ENCODE results near the gene ZDHHC17. TPM values are rescaled to one million over a fixed set of nuclear protein-coding genes. Genes with fewer than 3 reads are reported as not detected.

ZDHHC17 gene
- total RNA-seq, 1 donor from 2014 or later = 58.8 TPM

DNA sequence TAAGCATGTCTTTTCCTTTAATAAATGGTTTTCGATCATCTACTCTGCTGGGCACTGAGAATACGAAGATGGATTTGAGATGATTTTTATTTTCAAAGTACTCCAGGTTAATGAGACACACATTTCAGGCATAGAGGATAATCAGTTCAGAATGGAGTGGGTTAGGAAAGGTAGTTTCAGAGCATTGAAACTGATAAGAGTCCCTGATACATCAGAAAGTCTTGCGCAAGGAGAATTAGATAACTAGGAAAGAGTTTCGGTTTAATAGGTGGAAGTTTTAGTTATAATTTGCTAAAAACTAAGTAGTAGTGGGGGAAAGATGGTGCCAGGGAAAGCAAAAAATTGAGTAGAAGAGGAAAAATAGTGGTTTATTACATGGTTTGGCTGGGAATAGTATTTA lies 50.1 kb downstream of the ZDHHC17 start:
- H3K4me1 Mint-ChIP-seq = peaks cover 5% of the 10 kb centered on the region
- H3K27me3 Mint-ChIP-seq (ENCODE audit: low read depth) = no peaks in the 10 kb centered on the region
- H3K27ac Mint-ChIP-seq (ENCODE audit: unreplicated experiment) = no peak overlapping the region
- no peak overlapping the region for H3K4me3 Mint-ChIP-seq
- H3K9me3 Mint-ChIP-seq = no peaks in the 10 kb centered on the region
- DNase-seq (ENCODE audit: low read depth, low spot score) = no peak
- H3K36me3 Mint-ChIP-seq (ENCODE audit: low read depth) = peaks cover 3% of the 10 kb centered on the region
- TF ChIP-seq, protein P1, sequence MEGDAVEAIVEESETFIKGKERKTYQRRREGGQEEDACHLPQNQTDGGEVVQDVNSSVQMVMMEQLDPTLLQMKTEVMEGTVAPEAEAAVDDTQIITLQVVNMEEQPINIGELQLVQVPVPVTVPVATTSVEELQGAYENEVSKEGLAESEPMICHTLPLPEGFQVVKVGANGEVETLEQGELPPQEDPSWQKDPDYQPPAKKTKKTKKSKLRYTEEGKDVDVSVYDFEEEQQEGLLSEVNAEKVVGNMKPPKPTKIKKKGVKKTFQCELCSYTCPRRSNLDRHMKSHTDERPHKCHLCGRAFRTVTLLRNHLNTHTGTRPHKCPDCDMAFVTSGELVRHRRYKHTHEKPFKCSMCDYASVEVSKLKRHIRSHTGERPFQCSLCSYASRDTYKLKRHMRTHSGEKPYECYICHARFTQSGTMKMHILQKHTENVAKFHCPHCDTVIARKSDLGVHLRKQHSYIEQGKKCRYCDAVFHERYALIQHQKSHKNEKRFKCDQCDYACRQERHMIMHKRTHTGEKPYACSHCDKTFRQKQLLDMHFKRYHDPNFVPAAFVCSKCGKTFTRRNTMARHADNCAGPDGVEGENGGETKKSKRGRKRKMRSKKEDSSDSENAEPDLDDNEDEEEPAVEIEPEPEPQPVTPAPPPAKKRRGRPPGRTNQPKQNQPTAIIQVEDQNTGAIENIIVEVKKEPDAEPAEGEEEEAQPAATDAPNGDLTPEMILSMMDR (conservative IDR thresholded peaks at IDR 0.05) = no peak

DNA sequence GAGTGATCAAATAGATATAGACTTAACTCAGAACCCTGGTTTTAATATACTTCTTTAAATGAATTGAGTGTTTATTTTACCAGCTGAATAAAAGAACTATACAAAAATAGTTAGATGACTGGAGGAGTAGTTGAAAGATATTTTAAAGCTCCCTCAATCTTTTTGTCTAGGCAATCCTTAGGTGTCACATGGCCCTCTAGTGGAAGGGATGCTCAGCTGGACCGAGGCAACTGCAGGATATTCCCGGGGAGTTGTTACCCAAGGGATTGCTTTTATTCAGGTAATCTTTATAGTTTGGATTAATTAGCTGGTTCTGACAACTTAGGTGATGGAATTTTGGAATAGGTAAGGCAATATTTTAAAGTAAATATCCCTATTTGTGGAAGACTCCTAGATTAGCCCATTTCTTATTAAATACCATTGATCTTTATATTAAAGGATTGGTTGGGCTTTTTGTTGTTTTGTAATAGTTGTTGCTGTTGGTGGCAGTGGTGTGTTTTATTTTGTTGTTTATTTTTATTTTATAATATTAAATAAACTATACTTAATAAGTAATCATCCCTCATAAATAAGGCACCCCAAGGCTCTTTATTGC lies 57.1 kb downstream of the ZDHHC17 start:
- Mint-ChIP-seq H3K4me1 (no peaks in the 10 kb centered on the region), H3K36me3 (ENCODE audit: low read depth) (no peaks in the 10 kb centered on the region), H3K9me3 (no peaks in the 10 kb centered on the region), H3K27me3 (ENCODE audit: low read depth) (no peaks in the 10 kb centered on the region), H3K27ac (ENCODE audit: unreplicated experiment) (no peak overlapping the region), H3K4me3 (no peak overlapping the region)
- TF ChIP-seq, protein P1 (conservative IDR thresholded peaks at IDR 0.05) = peak; percentile 69
- DNase-seq (ENCODE audit: low read depth, low spot score) = peak; percentile 7

DNA sequence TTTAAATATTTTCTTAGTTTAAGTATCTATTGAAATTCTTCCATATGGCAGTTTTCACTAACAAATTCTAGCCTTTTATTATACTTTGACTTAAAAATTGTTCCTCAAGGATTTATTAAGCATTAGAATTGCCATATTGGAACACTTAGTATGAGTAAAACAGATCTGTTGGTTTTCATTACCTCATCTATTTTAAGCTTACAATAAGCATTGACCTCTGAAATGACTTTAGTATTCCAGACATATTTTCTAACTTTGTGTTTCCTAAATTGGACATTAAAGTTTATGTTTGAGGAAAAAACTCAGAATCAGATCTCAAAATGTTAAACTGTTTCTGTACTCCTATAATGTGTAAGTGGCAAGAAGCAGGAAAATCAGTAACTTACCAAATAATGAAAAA lies 66.5 kb downstream of the ZDHHC17 start:
- Mint-ChIP-seq H3K36me3 (ENCODE audit: low read depth) (peaks cover 17% of the 10 kb centered on the region), H3K27ac (ENCODE audit: unreplicated experiment) (no peak overlapping the region), H3K4me3 (no peak overlapping the region), H3K4me1 (no peaks in the 10 kb centered on the region), H3K9me3 (no peaks in the 10 kb centered on the region), H3K27me3 (ENCODE audit: low read depth) (no peaks in the 10 kb centered on the region)
- no peak for DNase-seq (ENCODE audit: low read depth, low spot score)
- TF ChIP-seq, protein P1 (conservative IDR thresholded peaks at IDR 0.05) = no peak

DNA sequence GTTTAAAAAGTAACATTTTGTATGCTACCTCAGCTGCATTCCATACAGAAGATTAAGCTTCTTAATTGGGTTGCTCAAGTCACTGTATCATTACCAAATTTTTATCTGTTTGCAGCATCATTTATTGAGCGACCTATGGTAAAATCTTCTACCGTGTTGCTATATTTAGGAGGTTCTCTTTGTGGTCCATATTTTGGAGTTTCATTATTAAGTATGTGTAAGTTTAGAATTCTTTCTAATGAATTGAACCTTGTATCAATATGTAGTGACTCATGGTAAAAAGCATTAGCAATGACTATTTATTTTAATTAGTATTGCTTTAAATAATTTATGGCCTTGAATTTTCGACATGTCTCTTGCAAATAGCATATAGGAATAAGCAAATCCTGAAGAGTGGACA lies 72.7 kb downstream of the ZDHHC17 start:
- Mint-ChIP-seq H3K36me3 (ENCODE audit: low read depth) (peaks cover 10% of the 10 kb centered on the region), H3K27me3 (ENCODE audit: low read depth) (no peaks in the 10 kb centered on the region), H3K9me3 (no peaks in the 10 kb centered on the region), H3K4me3 (no peak overlapping the region), H3K27ac (ENCODE audit: unreplicated experiment) (no peak overlapping the region), H3K4me1 (no peaks in the 10 kb centered on the region)
- TF ChIP-seq, protein P1 (conservative IDR thresholded peaks at IDR 0.05) = no peak
- DNase-seq (ENCODE audit: low read depth, low spot score) = no peak

DNA sequence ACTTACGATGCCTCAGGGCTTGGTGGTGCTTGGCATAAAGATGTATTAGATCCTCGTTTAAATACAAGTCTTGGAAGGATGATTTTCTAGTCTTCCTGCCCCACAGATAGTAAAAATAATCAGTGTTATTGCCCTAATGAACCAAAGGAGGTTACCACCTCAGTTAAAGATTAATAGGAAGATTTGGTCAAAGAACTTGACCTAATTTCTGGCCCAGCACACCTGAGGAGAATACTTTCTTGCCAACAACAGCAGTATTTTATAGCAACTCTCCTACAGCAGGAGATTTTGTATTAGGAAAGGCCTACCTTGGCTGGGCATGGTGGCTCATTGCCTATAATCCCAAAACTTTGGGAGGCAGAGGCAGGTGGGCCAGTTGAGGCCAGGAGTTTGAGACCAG lies 83.3 kb downstream of the ZDHHC17 start:
- Mint-ChIP-seq H3K36me3 (ENCODE audit: low read depth) (peaks cover 2% of the 10 kb centered on the region), H3K27ac (ENCODE audit: unreplicated experiment) (no peak overlapping the region)

More for the DNA sequence above, 83.3 kb downstream of the ZDHHC17 start:
- TF ChIP-seq, protein P1 (conservative IDR thresholded peaks at IDR 0.05) = no peak
- Mint-ChIP-seq H3K9me3 (no peaks in the 10 kb centered on the region), H3K4me3 (no peak overlapping the region), H3K27me3 (ENCODE audit: low read depth) (no peaks in the 10 kb centered on the region), H3K4me1 (no peaks in the 10 kb centered on the region)
- DNase-seq (ENCODE audit: low read depth, low spot score) = no peak

Data from neural crest cell (in vitro differentiated cells).